K562 (cell line): Measurements from ENCODE around the gene SPIB. TPM values are rescaled to one million over a fixed set of nuclear protein-coding genes. Genes with fewer than 3 reads are reported as not detected.

Experiments
- ATF3 ChIP-seq, 2 experiments: fragments of 450-650 bp in 1 of 2; sonication (generic) in 1 of 2; formaldehyde crosslinking in 1 of 2; IDR thresholded peaks in 1 of 2; conservative IDR thresholded peaks in 1 of 2; 2 replicates each; pipeline versions ENCODE4 v1.6.1 to v1.8.1; 2016 to 2023; ENCODE audit warnings: mild to moderate bottlenecking in 2 of 2, moderate library complexity in 2 of 2, inconsistent platforms in 1 of 2, missing genetic modification reagents in 1 of 2
- CEBPB ChIP-seq: fragments of 450-650 bp; IDR thresholded peaks from 2 replicates; pipeline ENCODE4 v1.6.1; 2016; ENCODE audit warnings: missing genetic modification characterization, missing compliant biosample characterization
- FOXJ2 ChIP-seq: fragments of 200-800 bp; sonication (Bioruptor generic); IDR thresholded peaks from 2 replicates; pipeline ENCODE4 v1.6.1; 2016; ENCODE audit warnings: missing genetic modification characterization, missing compliant biosample characterization
- HDAC2 ChIP-seq: fragments of 450-650 bp; IDR thresholded peaks from 2 replicates; pipeline ENCODE4 v1.6.1; 2016; ENCODE audit warnings: mild to moderate bottlenecking
- HOMEZ ChIP-seq: fragments of 250-450 bp; sonication (Bioruptor Pico); IDR thresholded peaks from 2 replicates; pipeline ENCODE4 v1.4.0; 2020; ENCODE audit warnings: mild to moderate bottlenecking, moderate library complexity
- NCOA1 ChIP-seq: fragments of 450-650 bp; IDR thresholded peaks from 2 replicates; pipeline ENCODE4 v1.6.1; 2016; ENCODE audit warnings: low read depth
- NR4A1 ChIP-seq, 2 experiments: fragments of 250-450 bp in 1 of 2; fragments of 450-650 bp in 1 of 2; sonication (Bioruptor Pico) in 1 of 2; IDR thresholded peaks; 2 replicates each; pipeline versions ENCODE4 v1.4.0 to v1.6.1; 2016 to 2020; ENCODE audit warnings: mild to moderate bottlenecking in 2 of 2, missing compliant biosample characterization in 1 of 2, missing genetic modification characterization in 1 of 2, moderate library complexity in 1 of 2
- POLR3G ChIP-seq: IDR thresholded peaks from 2 replicates; pipeline ENCODE4 v1.6.1; 2011; ENCODE audit not compliant: insufficient read length, insufficient replicate concordance; ENCODE audit errors: extremely low read depth
- SIX5 ChIP-seq, 2 experiments: IDR thresholded peaks; 2 replicates each; pipeline ENCODE4 v1.6.1; 2011; ENCODE audit warnings: low read length in 2 of 2, borderline replicate concordance in 1 of 2, low read depth in 1 of 2, mild to moderate bottlenecking in 1 of 2, moderate library complexity in 1 of 2; ENCODE audit not compliant: insufficient read depth in 1 of 2
- STAG1 ChIP-seq: sonication (generic); formaldehyde crosslinking; IDR thresholded peaks from 2 replicates; pipeline ENCODE4 v1.5.0; 2020; ENCODE audit warnings: missing genetic modification reagents, borderline replicate concordance
- TGIF2 ChIP-seq: sonication (generic); formaldehyde crosslinking; IDR thresholded peaks from 2 replicates; pipeline ENCODE4 v1.8.1; 2022; ENCODE audit warnings: mild to moderate bottlenecking, missing genetic modification reagents, moderate library complexity
- THRA ChIP-seq: fragments of 450-650 bp; IDR thresholded peaks from 2 replicates; pipeline ENCODE4 v1.6.1; 2017; ENCODE audit warnings: mild to moderate bottlenecking, moderate library complexity
- USF2 ChIP-seq: sonication (generic); formaldehyde crosslinking; IDR thresholded peaks from 2 replicates; pipeline ENCODE4 v1.5.0; 2020; ENCODE audit warnings: missing genetic modification reagents
- XRCC4 ChIP-seq: IDR thresholded peaks from one replicate; pipeline ENCODE4 v1.6.1; 2011; ENCODE audit not compliant: insufficient read depth, insufficient read length; ENCODE audit errors: extremely low read depth
- ZBTB11 ChIP-seq, 3 experiments: fragments of 200-800 bp in 1 of 3; fragments of 250-450 bp in 1 of 3; fragments of 450-650 bp in 1 of 3; sonication (Bioruptor Pico) in 1 of 3; sonication (Bioruptor generic) in 1 of 3; formaldehyde crosslinking in 1 of 3; IDR thresholded peaks; 2 replicates each; pipeline versions ENCODE4 v1.6.1 to v1.8.0; 2016 to 2022; ENCODE audit warnings: mild to moderate bottlenecking in 2 of 3, missing genetic modification characterization in 2 of 3, missing compliant biosample characterization in 1 of 3, moderate library complexity in 1 of 3
- ZFX ChIP-seq: sonication (generic); formaldehyde crosslinking; IDR thresholded peaks from 2 replicates; pipeline ENCODE4 v1.8.0; 2022; ENCODE audit warnings: mild to moderate bottlenecking, missing genetic modification reagents, moderate library complexity
- ZNF408 ChIP-seq: fragments of 250-450 bp; sonication (Bioruptor Pico); IDR thresholded peaks from 2 replicates; pipeline ENCODE4 v1.4.0; 2020; ENCODE audit warnings: low read depth, mild to moderate bottlenecking, moderate library complexity
- polyA plus RNA-seq, 8 experiments: library from polyadenylated mRNA; depleted of rRNA in 4 of 8; stranded (reverse) in 5 of 8; unstranded in 3 of 8; fragments of >200 nt; fragmentation: Nextera tagmentation in 2 of 8; fragmentation: Illumina TruSeq in 1 of 8; extraction: Ambion mirVana in 2 of 8; extraction: Trizol in 1 of 8; gene quantifications; 2 replicates each; pipeline versions ENCODE4 v1.2.1 to v1.2.3, GENCODE V29; 2011 to 2014; ENCODE audit warnings: inconsistent platforms in 1 of 8, missing spikeins in 1 of 8
- total RNA-seq, 7 experiments: library from RNA; depleted of rRNA in 6 of 7; stranded (reverse); fragments of >200 nt in 6 of 7; fragmentation: Illumina TruSeq in 2 of 7; extraction: Trizol in 2 of 7; gene quantifications; 2 replicates each; pipeline versions ENCODE4 v1.2.1 to v1.2.3, GENCODE V29; 2011 to 2021; ENCODE audit warnings: low replicate concordance in 1 of 7

The SPIB gene
- total and polyA plus RNA-seq, 9 of the 15 experiments (the other 6 are each of a cell fraction or from before 2014, with no cell fraction given) = 0.06 to 1.0 (median 0.43) TPM; not detected in 1

- TF ChIP-seq XRCC4 (no peak), STAG1 (CRISPR knock-in tag) (no peak), NR4A1 (CRISPR knock-in tag; IDR thresholded peaks at IDR 0.05) (peak; percentile 62; the same call in 1 of the 2 replicates), NR4A1 (tag; IDR thresholded peaks at IDR 0.05) (0 out of 2 replicates have a peak, but pooled peaks have one; percentile 5), ZNF408 (no peak), ATF3 (IDR thresholded peaks at IDR 0.05) (no peak), ATF3 (CRISPR knock-in tag; conservative IDR thresholded peaks at IDR 0.05) (no peak), USF2 (CRISPR knock-in tag) (no peak), HDAC2 (0 out of 2 replicates have a peak, but pooled peaks have one; percentile 19), NCOA1 (no peak), POLR3G (no peak), ZBTB11 (CRISPR knock-in tag; IDR thresholded peaks at IDR 0.05) (peak in 1 of 3 experiments; percentile 67; a peak in 1 of 6 replicates), ZFX (no peak), SIX5 (IDR thresholded peaks at IDR 0.05; ENCODE audit: borderline replicate concordance in 1 of 2, insufficient read depth in 1 of 2, low read depth in 1 of 2, low read length in 2 of 2) (no peak), THRA (no peak), TGIF2 (CRISPR knock-in tag) (no peak), CEBPB (tag) (no peak), HOMEZ (no peak), FOXJ2 (tag) (no peak)
Observed at GRCh38 chr19:50383852-50384684, 34.7 kb upstream of the SPIB start, which contains the start of gene POLD1 (continued).
